HL-60 (cell line): ENCODE data around the gene SMARCE1.
A peak's percentile ranks its signal among the peaks of the same experiment; 100 is the strongest.

Source experiments
- DNase-seq, 2 experiments: peaks; one replicate each; pipeline ENCODE4 v3.0.0-alpha.2; 2010 to 2020; ENCODE audit warnings: low read depth in 1 of 2, low spot score in 1 of 2
- H3K27ac ChIP-seq: fragments of 250-450 bp; sonication (Bioruptor Pico); replicated peaks from 2 replicates; pipeline ENCODE4 v1.5.1; 2020; ENCODE audit warnings: mild to moderate bottlenecking, moderate library complexity
- H3K27me3 ChIP-seq: fragments of 250-450 bp; sonication (Bioruptor Pico); 2 replicates; pipeline ENCODE4 v1.5.1; 2021; ENCODE audit warnings: mild to moderate bottlenecking, moderate library complexity; ENCODE audit not compliant: insufficient read depth, poor library complexity, severe bottlenecking
- H3K4me3 ChIP-seq: replicated peaks from 2 replicates; pipeline ENCODE4 v1.5.1; 2011; ENCODE audit warnings: mild to moderate bottlenecking, control low read depth, low read length; ENCODE audit not compliant: insufficient read depth
- CTCF ChIP-seq: IDR thresholded peaks from one replicate; pipeline ENCODE4 v1.5.1; 2011; ENCODE audit warnings: low read length, control low read depth, inconsistent platforms; ENCODE audit not compliant: insufficient read depth
- GABPA ChIP-seq: IDR thresholded peaks from 2 replicates; pipeline ENCODE4 v1.6.1; 2012; ENCODE audit warnings: low read depth
- POLR2AphosphoS5 ChIP-seq: IDR thresholded peaks from 2 replicates; pipeline ENCODE4 v1.6.1; 2012; ENCODE audit warnings: low read depth
- REST ChIP-seq: IDR thresholded peaks from 2 replicates; pipeline ENCODE4 v1.6.1; 2012; ENCODE audit warnings: low read depth; ENCODE audit not compliant: insufficient replicate concordance
- SPI1 ChIP-seq: IDR thresholded peaks from 2 replicates; pipeline ENCODE4 v1.6.1; 2012; ENCODE audit warnings: low read depth, mild to moderate bottlenecking, borderline replicate concordance

The SMARCE1 gene

GRCh38 chr17:40646791-40647623 lies 611 bp downstream of the SMARCE1 start:
- no peak for TF ChIP-seq GABPA
- TF ChIP-seq SPI1, result no peak
- no peak for TF ChIP-seq POLR2AphosphoS5
- no peak for TF ChIP-seq CTCF
- TF ChIP-seq REST, result no peak
- no peaks in the 10 kb centered on the region for H3K27me3 ChIP-seq
- H3K4me3 ChIP-seq, result peak overlapping the region; percentile 92
- H3K27ac ChIP-seq, result peak overlapping the region; percentile 98
- DNase-seq, result peak; percentile 25 to 52

- no peak for DNase-seq
- no peak overlapping the region for H3K4me3 ChIP-seq
- TF ChIP-seq SPI1, result no peak
- TF ChIP-seq REST, result no peak
- TF ChIP-seq GABPA, result no peak
- no peak for TF ChIP-seq CTCF
- no peak for TF ChIP-seq POLR2AphosphoS5
- no peak overlapping the region for H3K27ac ChIP-seq
- H3K27me3 ChIP-seq, result no peaks in the 10 kb centered on the region
These were observed 1.7 kb downstream of the SMARCE1 start for GRCh38 chr17:40645943-40646342.

GRCh38 chr17:40645291-40645690 lies 2.3 kb downstream of the SMARCE1 start:
- DNase-seq, result no peak
- Histone ChIP-seq H3K27ac (no peak overlapping the region), H3K27me3 (no peaks in the 10 kb centered on the region), H3K4me3 (no peak overlapping the region)
- TF ChIP-seq GABPA, result no peak
- no peak for TF ChIP-seq POLR2AphosphoS5
- no peak for TF ChIP-seq CTCF
- TF ChIP-seq REST, result no peak
- TF ChIP-seq SPI1, result no peak
